ENCODE data around the gene GNA15. TPM values are rescaled to one million over a fixed set of nuclear protein-coding genes. Genes with fewer than 3 reads are reported as not detected.

The GNA15 gene
- total RNA-seq, 1 donor from 2014 or later: not detected

DNA sequence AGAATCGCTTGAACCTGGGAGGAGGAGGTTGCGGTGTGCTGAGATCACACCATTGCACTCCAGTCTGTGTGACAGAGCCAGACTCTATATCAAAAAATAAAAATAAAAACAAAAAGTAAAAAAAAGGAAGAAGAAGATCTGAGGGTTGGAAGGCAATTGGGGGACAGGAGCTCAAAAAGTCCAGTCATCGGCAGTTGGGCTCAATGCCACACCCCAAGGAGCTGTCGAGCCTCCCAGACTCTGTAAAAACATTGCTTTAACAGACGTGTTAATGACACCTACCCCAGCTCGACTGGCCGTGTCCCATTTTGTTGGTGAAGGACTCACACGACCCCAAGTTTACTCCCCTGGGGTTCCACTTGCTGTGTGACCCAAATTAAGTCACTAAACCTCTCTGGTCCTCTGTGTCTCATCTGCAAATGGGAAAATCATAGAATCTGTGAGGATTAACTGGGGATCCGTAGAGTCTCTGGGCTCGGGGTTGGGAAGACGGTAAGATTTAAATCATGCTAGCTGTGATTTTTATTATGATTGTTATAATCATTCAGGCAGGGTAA, 7.0 kb downstream of the GNA15 start:
- no peak for DNase-seq (ENCODE audit: low spot score)
- Mint-ChIP-seq H3K36me3 (ENCODE audit: low read depth, unreplicated experiment) (no peaks in the 10 kb centered on the region), H3K4me1 (ENCODE audit: unreplicated experiment) (peaks cover 15% of the 10 kb centered on the region), H3K27ac (ENCODE audit: unreplicated experiment) (peak overlapping the region; percentile 85), H3K4me3 (ENCODE audit: unreplicated experiment) (no peak overlapping the region), H3K27me3 (ENCODE audit: unreplicated experiment) (peaks cover 2% of the 10 kb centered on the region), H3K9me3 (ENCODE audit: unreplicated experiment) (no peaks in the 10 kb centered on the region)
- TF ChIP-seq, protein P1, sequence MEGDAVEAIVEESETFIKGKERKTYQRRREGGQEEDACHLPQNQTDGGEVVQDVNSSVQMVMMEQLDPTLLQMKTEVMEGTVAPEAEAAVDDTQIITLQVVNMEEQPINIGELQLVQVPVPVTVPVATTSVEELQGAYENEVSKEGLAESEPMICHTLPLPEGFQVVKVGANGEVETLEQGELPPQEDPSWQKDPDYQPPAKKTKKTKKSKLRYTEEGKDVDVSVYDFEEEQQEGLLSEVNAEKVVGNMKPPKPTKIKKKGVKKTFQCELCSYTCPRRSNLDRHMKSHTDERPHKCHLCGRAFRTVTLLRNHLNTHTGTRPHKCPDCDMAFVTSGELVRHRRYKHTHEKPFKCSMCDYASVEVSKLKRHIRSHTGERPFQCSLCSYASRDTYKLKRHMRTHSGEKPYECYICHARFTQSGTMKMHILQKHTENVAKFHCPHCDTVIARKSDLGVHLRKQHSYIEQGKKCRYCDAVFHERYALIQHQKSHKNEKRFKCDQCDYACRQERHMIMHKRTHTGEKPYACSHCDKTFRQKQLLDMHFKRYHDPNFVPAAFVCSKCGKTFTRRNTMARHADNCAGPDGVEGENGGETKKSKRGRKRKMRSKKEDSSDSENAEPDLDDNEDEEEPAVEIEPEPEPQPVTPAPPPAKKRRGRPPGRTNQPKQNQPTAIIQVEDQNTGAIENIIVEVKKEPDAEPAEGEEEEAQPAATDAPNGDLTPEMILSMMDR (IDR thresholded peaks at IDR 0.05; ENCODE audit: unreplicated experiment): no peak

DNA sequence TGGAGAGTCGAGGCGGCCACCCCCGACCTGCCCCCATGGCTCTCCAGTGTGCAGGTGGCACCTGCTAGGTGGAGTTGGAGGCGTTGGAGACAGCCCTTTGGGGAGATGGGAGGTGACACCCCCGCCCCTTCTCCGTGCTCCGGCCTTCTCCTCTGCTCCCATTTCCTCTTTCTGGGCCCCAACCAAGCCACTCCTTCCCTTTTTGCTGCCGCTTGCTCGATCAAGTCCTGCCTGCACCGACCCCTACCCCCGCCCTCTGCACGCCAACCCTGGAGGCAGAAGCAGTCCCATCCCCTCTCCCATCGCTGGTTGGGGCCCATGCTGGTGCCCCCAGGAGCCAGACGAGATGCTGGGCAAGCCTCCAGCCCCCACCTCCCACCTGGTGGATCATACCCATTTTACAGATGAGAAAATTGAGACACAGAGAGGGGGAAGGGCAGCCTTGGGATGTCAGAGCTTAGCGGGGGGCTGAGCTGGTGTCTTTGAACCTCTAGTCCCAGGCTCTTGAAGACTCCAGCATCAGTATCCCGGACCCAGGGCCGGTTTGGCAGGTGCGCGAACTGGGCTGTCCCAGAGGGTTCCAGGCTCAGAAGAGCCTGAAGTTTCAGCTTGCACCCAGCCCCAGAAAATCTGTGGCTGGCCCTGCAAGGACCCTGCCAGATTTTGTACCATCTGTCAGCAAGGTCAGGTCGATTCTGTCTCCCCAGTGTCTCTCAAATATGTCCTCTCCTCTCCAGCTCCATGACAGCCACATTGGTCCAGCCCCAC, 10.3 kb downstream of the GNA15 start:
- peaks cover 18% of the 10 kb centered on the region for H3K4me1 Mint-ChIP-seq (ENCODE audit: unreplicated experiment)
- no peaks in the 10 kb centered on the region for H3K9me3 Mint-ChIP-seq (ENCODE audit: unreplicated experiment)
- TF ChIP-seq, protein P1 (IDR thresholded peaks at IDR 0.05; ENCODE audit: unreplicated experiment): no peak
- H3K4me3 Mint-ChIP-seq (ENCODE audit: unreplicated experiment): no peak overlapping the region
- H3K27me3 Mint-ChIP-seq (ENCODE audit: unreplicated experiment): peaks cover 6% of the 10 kb centered on the region
- no peak overlapping the region for H3K27ac Mint-ChIP-seq (ENCODE audit: unreplicated experiment)
- H3K36me3 Mint-ChIP-seq (ENCODE audit: low read depth, unreplicated experiment): peaks cover 6% of the 10 kb centered on the region
- no peak for DNase-seq (ENCODE audit: low spot score)

DNA sequence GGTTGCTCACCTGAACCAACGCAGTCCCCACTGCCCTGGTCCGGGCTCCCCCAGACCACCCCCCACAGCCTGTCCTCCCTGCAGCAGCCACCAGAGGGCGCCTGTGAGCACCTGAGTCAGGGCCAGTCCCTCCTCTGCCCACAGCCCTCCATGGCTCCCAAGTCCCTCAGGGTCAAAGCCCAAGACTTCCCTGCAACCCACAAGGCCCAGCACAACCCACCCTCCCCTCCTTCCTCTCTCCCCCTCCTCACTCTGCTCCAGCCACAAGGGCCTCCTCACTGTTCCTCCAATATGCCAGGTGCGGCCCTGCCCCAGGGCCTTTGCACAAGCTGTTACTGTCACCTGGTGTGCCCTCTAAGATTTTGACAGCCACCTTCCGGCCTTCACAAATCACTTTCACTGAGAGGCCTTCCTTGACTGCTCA, 10.9 kb downstream of the GNA15 start:
- Mint-ChIP-seq H3K4me1 (ENCODE audit: unreplicated experiment) (peaks cover 18% of the 10 kb centered on the region), H3K9me3 (ENCODE audit: unreplicated experiment) (no peaks in the 10 kb centered on the region), H3K27me3 (ENCODE audit: unreplicated experiment) (peaks cover 6% of the 10 kb centered on the region), H3K27ac (ENCODE audit: unreplicated experiment) (no peak overlapping the region), H3K36me3 (ENCODE audit: low read depth, unreplicated experiment) (peaks cover 6% of the 10 kb centered on the region), H3K4me3 (ENCODE audit: unreplicated experiment) (no peak overlapping the region)
- TF ChIP-seq, protein P1 (IDR thresholded peaks at IDR 0.05; ENCODE audit: unreplicated experiment): peak; percentile 87
- DNase-seq (ENCODE audit: low spot score): peak; percentile 61

- H3K27me3 Mint-ChIP-seq (ENCODE audit: unreplicated experiment): peaks cover 6% of the 10 kb centered on the region
- H3K4me3 Mint-ChIP-seq (ENCODE audit: unreplicated experiment): no peak overlapping the region
- H3K36me3 Mint-ChIP-seq (ENCODE audit: low read depth, unreplicated experiment): peaks cover 6% of the 10 kb centered on the region
- TF ChIP-seq, protein P1 (IDR thresholded peaks at IDR 0.05; ENCODE audit: unreplicated experiment): no peak
- H3K9me3 Mint-ChIP-seq (ENCODE audit: unreplicated experiment): no peaks in the 10 kb centered on the region
- no peak overlapping the region for H3K27ac Mint-ChIP-seq (ENCODE audit: unreplicated experiment)
- peaks cover 8% of the 10 kb centered on the region for H3K4me1 Mint-ChIP-seq (ENCODE audit: unreplicated experiment)
- DNase-seq (ENCODE audit: low spot score): no peak
Observed at GRCh38 chr19:3148503-3148902, 12.7 kb downstream of the GNA15 start.

GRCh38 chr19:3149089-3149488, 13.3 kb downstream of the GNA15 start:
- Mint-ChIP-seq H3K27me3 (ENCODE audit: unreplicated experiment) (peaks cover 6% of the 10 kb centered on the region), H3K27ac (ENCODE audit: unreplicated experiment) (peak overlapping the region; percentile 65), H3K4me1 (ENCODE audit: unreplicated experiment) (peaks cover 8% of the 10 kb centered on the region), H3K9me3 (ENCODE audit: unreplicated experiment) (no peaks in the 10 kb centered on the region), H3K4me3 (ENCODE audit: unreplicated experiment) (no peak overlapping the region), H3K36me3 (ENCODE audit: low read depth, unreplicated experiment) (peaks cover 6% of the 10 kb centered on the region)
- TF ChIP-seq, protein P1 (IDR thresholded peaks at IDR 0.05; ENCODE audit: unreplicated experiment): no peak
- DNase-seq (ENCODE audit: low spot score): no peak
